ENCODE data around the gene HMMR. TPM values are rescaled to one million over a fixed set of nuclear protein-coding genes. Genes with fewer than 3 reads are reported as not detected.

Gene HMMR
- total RNA-seq, 1 donor from 2014 or later, result 0.91 TPM

DNA sequence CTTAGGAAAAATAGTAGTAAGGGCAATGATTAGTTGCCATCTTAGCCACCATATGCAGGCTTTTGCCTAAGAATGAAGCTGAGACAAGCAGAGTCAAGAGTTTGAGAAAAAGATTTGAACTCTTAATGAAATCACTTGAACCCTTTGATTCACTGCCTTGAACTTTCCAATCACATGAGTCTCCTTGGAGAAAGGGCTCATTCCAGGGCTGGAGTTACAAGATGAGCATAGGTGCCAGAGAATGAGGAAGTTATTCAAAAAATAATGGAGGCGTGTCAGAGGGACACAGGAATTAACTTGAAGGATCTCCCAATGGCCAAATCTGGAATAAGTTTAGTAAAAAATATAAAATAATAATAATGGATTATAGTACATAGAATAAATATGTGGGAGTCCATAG lies 80.3 kb downstream of the HMMR start:
- H3K4me3 ChIP-seq, result no peak overlapping the region
- H3K4me1 ChIP-seq, result no peaks in the 10 kb centered on the region
- H3K9me3 ChIP-seq (replicated peaks), result no peaks in the 10 kb centered on the region
- no peaks in the 10 kb centered on the region for H3K36me3 ChIP-seq
- TF ChIP-seq, protein P1, sequence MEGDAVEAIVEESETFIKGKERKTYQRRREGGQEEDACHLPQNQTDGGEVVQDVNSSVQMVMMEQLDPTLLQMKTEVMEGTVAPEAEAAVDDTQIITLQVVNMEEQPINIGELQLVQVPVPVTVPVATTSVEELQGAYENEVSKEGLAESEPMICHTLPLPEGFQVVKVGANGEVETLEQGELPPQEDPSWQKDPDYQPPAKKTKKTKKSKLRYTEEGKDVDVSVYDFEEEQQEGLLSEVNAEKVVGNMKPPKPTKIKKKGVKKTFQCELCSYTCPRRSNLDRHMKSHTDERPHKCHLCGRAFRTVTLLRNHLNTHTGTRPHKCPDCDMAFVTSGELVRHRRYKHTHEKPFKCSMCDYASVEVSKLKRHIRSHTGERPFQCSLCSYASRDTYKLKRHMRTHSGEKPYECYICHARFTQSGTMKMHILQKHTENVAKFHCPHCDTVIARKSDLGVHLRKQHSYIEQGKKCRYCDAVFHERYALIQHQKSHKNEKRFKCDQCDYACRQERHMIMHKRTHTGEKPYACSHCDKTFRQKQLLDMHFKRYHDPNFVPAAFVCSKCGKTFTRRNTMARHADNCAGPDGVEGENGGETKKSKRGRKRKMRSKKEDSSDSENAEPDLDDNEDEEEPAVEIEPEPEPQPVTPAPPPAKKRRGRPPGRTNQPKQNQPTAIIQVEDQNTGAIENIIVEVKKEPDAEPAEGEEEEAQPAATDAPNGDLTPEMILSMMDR (IDR thresholded peaks at IDR 0.05; ENCODE audit: borderline replicate concordance), result no peak
- no peak overlapping the region for H3K27ac ChIP-seq (replicated peaks)
- intact Hi-C loops (cut with micrococcal nuclease), result no loop called here
- H3K27me3 ChIP-seq (ENCODE audit: low read depth), result peaks cover 5% of the 10 kb centered on the region
- no peak for DNase-seq

Other genes starting within 250 kb of the HMMR start
- 80.8 TPM for gene CCNG1, start 23.0 kb upstream of the HMMR start, total RNA-seq
- gene NUDCD2, start 530 bp upstream of the HMMR start, total RNA-seq, result 13.0 TPM
- gene MAT2B, start 45.0 kb downstream of the HMMR start, total RNA-seq, result 69.2 TPM